Ovary (tissue), 3 donors: ENCODE data around the gene CGNL1.

Source experiments
- EP300 ChIP-seq: sonication (generic); formaldehyde crosslinking; IDR thresholded peaks from one replicate; pipeline ENCODE4 v1.6.1; 2017; ENCODE audit warnings: antibody characterized with exemption
- POLR2A ChIP-seq: fragments of 450-650 bp; IDR thresholded peaks from one replicate; pipeline ENCODE4 v1.6.1; 2017; ENCODE audit warnings: antibody characterized with exemption, mild to moderate bottlenecking, moderate library complexity
- TF ChIP-seq, protein P1 (sequence below), 3 donors: fragments of 450-650 bp in 2 of 3; fragments of 200-600 bp in 1 of 3; IDR thresholded peaks; one replicate each; pipeline versions ENCODE4 v1.5.1 to v1.8.0; 2016 to 2022; ENCODE audit warnings: antibody characterized with exemption in 3 of 3, mild to moderate bottlenecking in 1 of 3
- donor health status: DM: no; HTN: no; CAD: no.

DNA sequence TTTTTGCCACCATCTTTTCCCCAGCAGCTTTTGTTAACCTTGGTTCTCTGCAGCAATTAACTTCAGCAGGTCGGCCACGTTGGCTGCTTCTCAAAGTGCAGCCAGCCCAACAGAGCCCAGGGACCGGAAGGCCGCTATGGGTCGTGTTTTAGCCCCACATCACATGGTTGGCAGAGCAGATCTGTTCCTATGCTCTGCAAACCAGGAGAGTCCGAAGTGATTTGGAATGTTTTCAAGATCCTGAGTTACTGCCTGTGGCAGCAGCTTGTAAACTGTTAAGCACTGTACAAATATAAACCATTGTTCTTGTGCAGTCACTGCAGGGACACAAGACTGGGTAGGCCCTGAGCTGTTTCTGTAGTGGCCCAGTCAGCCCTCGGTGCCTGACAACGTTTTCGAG, 145.8 kb downstream of the CGNL1 start:
- TF ChIP-seq, protein P1, sequence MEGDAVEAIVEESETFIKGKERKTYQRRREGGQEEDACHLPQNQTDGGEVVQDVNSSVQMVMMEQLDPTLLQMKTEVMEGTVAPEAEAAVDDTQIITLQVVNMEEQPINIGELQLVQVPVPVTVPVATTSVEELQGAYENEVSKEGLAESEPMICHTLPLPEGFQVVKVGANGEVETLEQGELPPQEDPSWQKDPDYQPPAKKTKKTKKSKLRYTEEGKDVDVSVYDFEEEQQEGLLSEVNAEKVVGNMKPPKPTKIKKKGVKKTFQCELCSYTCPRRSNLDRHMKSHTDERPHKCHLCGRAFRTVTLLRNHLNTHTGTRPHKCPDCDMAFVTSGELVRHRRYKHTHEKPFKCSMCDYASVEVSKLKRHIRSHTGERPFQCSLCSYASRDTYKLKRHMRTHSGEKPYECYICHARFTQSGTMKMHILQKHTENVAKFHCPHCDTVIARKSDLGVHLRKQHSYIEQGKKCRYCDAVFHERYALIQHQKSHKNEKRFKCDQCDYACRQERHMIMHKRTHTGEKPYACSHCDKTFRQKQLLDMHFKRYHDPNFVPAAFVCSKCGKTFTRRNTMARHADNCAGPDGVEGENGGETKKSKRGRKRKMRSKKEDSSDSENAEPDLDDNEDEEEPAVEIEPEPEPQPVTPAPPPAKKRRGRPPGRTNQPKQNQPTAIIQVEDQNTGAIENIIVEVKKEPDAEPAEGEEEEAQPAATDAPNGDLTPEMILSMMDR (IDR thresholded peaks at IDR 0.05), result no peak
- no peak for TF ChIP-seq POLR2A
- TF ChIP-seq EP300, result no peak
